Activated B cell treated with CpG ODN at 0.5 μM for 24 hours (primary cell): ENCODE data around the gene LMTK2. TPM values are rescaled to one million over a fixed set of nuclear protein-coding genes. Genes with fewer than 3 reads are reported as not detected.

Experiments used
- ATAC-seq: fragments of 200-7000 bp; cut with Tn5 transposase; one replicate; pipeline ENCODE4 v1.10.0; 2021; ENCODE audit warnings: low read depth, mild to moderate bottlenecking, moderate library complexity
- CTCF ChIA-PET: fragments of 350-600 bp; sonication (Branson Sonifier 250); formaldehyde crosslinking; loops from one replicate; lab custom pipeline; 2021; ENCODE audit warnings: antibody characterized with exemption; lab: Charles Lee
- POLR2A ChIA-PET: fragments of 350-600 bp; sonication (Branson Sonifier 250); formaldehyde crosslinking; loops from one replicate; lab custom pipeline; 2021; ENCODE audit warnings: antibody characterized with exemption; lab: Charles Lee
- DNase-seq: peaks from one replicate; pipeline ENCODE4 v3.0.0; 2022
- H3K27ac Mint-ChIP-seq: one replicate; pipeline ENCODE4 v1.8.0; 2020; ENCODE audit warnings: mixed read lengths
- H3K27me3 Mint-ChIP-seq: one replicate; pipeline ENCODE4 v1.8.0; 2021; ENCODE audit warnings: mixed read lengths
- H3K36me3 Mint-ChIP-seq: one replicate; pipeline ENCODE4 v1.8.0; 2021; ENCODE audit warnings: low read depth, mixed read lengths
- H3K4me1 Mint-ChIP-seq: one replicate; pipeline ENCODE4 v1.8.0; 2021; ENCODE audit warnings: mixed read lengths
- H3K4me3 Mint-ChIP-seq: one replicate; pipeline ENCODE4 v1.8.0; 2020; ENCODE audit warnings: mild to moderate bottlenecking, mixed read lengths
- H3K9me3 Mint-ChIP-seq: one replicate; pipeline ENCODE4 v1.8.0; 2020; ENCODE audit warnings: mixed read lengths
- CTCF ChIP-seq: fragments of 200-600 bp; IDR thresholded peaks from one replicate; pipeline ENCODE4 v1.8.0; 2022; ENCODE audit warnings: antibody characterized with exemption, mild to moderate bottlenecking
- intact Hi-C: fragments of 100-400 bp; cut with micrococcal nuclease; formaldehyde crosslinking; loops from one replicate; pipeline ENCODE4 v1.15.1; 2024
- total RNA-seq: library from RNA; stranded (reverse); gene quantifications from 2 replicates; pipeline ENCODE4 v1.2.3, GENCODE V29; 2022

Gene LMTK2
- total RNA-seq, 1 donor from 2014 or later: 9.6 TPM

- ATAC-seq: no peak
- DNase-seq: no peak
- Mint-ChIP-seq H3K4me1 (peaks cover 12% of the 10 kb centered on the region), H3K27me3 (no peaks in the 10 kb centered on the region), H3K4me3 (no peak overlapping the region), H3K27ac (no peak overlapping the region), H3K36me3 (peaks cover 34% of the 10 kb centered on the region), H3K9me3 (no peaks in the 10 kb centered on the region)
- CTCF ChIA-PET: no interaction called here
- intact Hi-C loops: no loop called here
- POLR2A ChIA-PET: no interaction called here
- no peak for TF ChIP-seq CTCF
Measured at GRCh38 chr7:98223898-98224700, 117.4 kb downstream of the LMTK2 start.

- H3K4me3 Mint-ChIP-seq: no peak overlapping the region
- intact Hi-C loops: no loop called here
- no peak for TF ChIP-seq CTCF
- CTCF ChIA-PET: no interaction called here
- H3K27ac Mint-ChIP-seq: no peak overlapping the region
- H3K9me3 Mint-ChIP-seq: no peaks in the 10 kb centered on the region
- peaks cover 6% of the 10 kb centered on the region for H3K4me1 Mint-ChIP-seq
- ATAC-seq: no peak
- no peaks in the 10 kb centered on the region for H3K27me3 Mint-ChIP-seq
- no peak for DNase-seq
- H3K36me3 Mint-ChIP-seq: peaks cover 34% of the 10 kb centered on the region
- POLR2A ChIA-PET: interaction anchor here (0.7 kb wide), 1 partner anchor 25 kb away, joined by 10 read pairs; no protein-coding TSS in a partner anchor
Measured at GRCh38 chr7:98224701-98225181, 118.1 kb downstream of the LMTK2 start.

- DNase-seq: no peak
- TF ChIP-seq CTCF: no peak
- Mint-ChIP-seq H3K4me1 (peaks cover 3% of the 10 kb centered on the region), H3K27me3 (no peaks in the 10 kb centered on the region), H3K27ac (no peak overlapping the region), H3K4me3 (no peak overlapping the region), H3K36me3 (peaks cover 38% of the 10 kb centered on the region), H3K9me3 (no peaks in the 10 kb centered on the region)
- ATAC-seq: no peak
- ChIA-PET CTCF (no interaction called here), POLR2A (no interaction called here)
- intact Hi-C loops: no loop called here
Measured at GRCh38 chr7:98225913-98226614, 119.4 kb downstream of the LMTK2 start.

GRCh38 chr7:98227939-98228338 is 121.3 kb downstream of the LMTK2 start:
- intact Hi-C loops: no loop called here
- no peaks in the 10 kb centered on the region for H3K9me3 Mint-ChIP-seq
- ATAC-seq: no peak
- H3K27ac Mint-ChIP-seq: no peak overlapping the region
- DNase-seq: no peak
- TF ChIP-seq CTCF: no peak
- H3K4me1 Mint-ChIP-seq: peaks cover 3% of the 10 kb centered on the region
- ChIA-PET POLR2A (interaction anchor here (0.9 kb wide), 1 partner anchor 8 kb away, joined by 3 read pairs; no protein-coding TSS in a partner anchor), CTCF (no interaction called here)
- no peak overlapping the region for H3K4me3 Mint-ChIP-seq
- H3K27me3 Mint-ChIP-seq: no peaks in the 10 kb centered on the region
- peaks cover 38% of the 10 kb centered on the region for H3K36me3 Mint-ChIP-seq

GRCh38 chr7:98228801-98229200 is 122.1 kb downstream of the LMTK2 start:
- no peak overlapping the region for H3K27ac Mint-ChIP-seq
- TF ChIP-seq CTCF: no peak
- H3K9me3 Mint-ChIP-seq: no peaks in the 10 kb centered on the region
- ChIA-PET POLR2A (interaction anchor here (0.6 kb wide), 1 partner anchor 18 kb away, joined by 5 read pairs; the partner anchor contains the start of gene BHLHA15), CTCF (no interaction called here)
- H3K4me3 Mint-ChIP-seq: no peak overlapping the region
- ATAC-seq (no peak), DNase-seq (no peak)
- intact Hi-C loops: no loop called here
- no peaks in the 10 kb centered on the region for H3K4me1 Mint-ChIP-seq
- H3K27me3 Mint-ChIP-seq: no peaks in the 10 kb centered on the region
- H3K36me3 Mint-ChIP-seq: peaks cover 38% of the 10 kb centered on the region
